HepG2 (cell line): ENCODE data around the gene CDKN1A. TPM values are rescaled to one million over a fixed set of nuclear protein-coding genes. Genes with fewer than 3 reads are reported as not detected.

Source experiments
- ATAC-seq: fragments of 200-7000 bp; cut with Tn5 transposase; 3 replicates; pipeline ENCODE4 v1.9.1; 2020; ENCODE audit warnings: mild to moderate bottlenecking, moderate library complexity
- BruUV-seq: library from RNA; stranded (reverse); fragments of 400-500 nt; replicated peaks from 2 replicates; lab custom pipeline; 2021; lab: Mats Ljungman, UMichigan
- CTCF ChIA-PET: fragments of 300-600 bp; formaldehyde crosslinking; extraction: SDS; loops from one replicate; lab custom pipeline; 2021; ENCODE audit warnings: low total read pairs, inconsistent platforms, low intra/inter-chr PET ratio; lab: Yijun Ruan, JAX
- POLR2A ChIA-PET: fragments of 350-600 bp; sonication (Branson Sonifier 250); formaldehyde crosslinking; loops from one replicate; lab custom pipeline; 2020; ENCODE audit warnings: antibody characterized with exemption, inconsistent platforms; lab: Yijun Ruan, JAX
- DNase-seq: peaks from one replicate; pipeline ENCODE4 v3.0.0-alpha.2; 2015; ENCODE audit warnings: low spot score
- FAIRE-seq: peaks from 3 replicates; lab custom pipeline; 2011; peaks lifted over from hg19 to GRCh38; lab: Jason Lieb, UNC
- H2AFZ ChIP-seq: one replicate; pipeline ENCODE4 v1.6.1; 2011; ENCODE audit warnings: low read length, inconsistent platforms
- H3K27ac ChIP-seq: fragments of 300-600 bp; 3 replicates; pipeline ENCODE4 v1.8.0; 2011; ENCODE audit warnings: mixed run types, mild to moderate bottlenecking, mixed read lengths, low read length, inconsistent platforms; ENCODE audit not compliant: insufficient read depth; ENCODE audit errors: extremely low read length
- H3K27me3 ChIP-seq, 2 experiments: fragments of 200-600 bp in 1 of 2; 2 replicates in 1 of 2; 3 replicates in 1 of 2; pipeline versions ENCODE4 v1.6.0 to v1.8.0; 2011; ENCODE audit warnings: low read length in 2 of 2, mild to moderate bottlenecking in 2 of 2, moderate library complexity in 2 of 2, inconsistent platforms in 1 of 2; ENCODE audit not compliant: insufficient read depth in 2 of 2, control insufficient read depth in 1 of 2
- H3K36me3 ChIP-seq, 2 experiments: fragments of 200-600 bp in 1 of 2; replicated peaks in 1 of 2; 2 replicates in 1 of 2; 3 replicates in 1 of 2; pipeline versions ENCODE4 v1.5.1 to v1.8.0; 2011; ENCODE audit warnings: low read length in 2 of 2, inconsistent platforms in 1 of 2; ENCODE audit not compliant: insufficient read depth in 2 of 2, control insufficient read depth in 1 of 2
- H3K4me1 ChIP-seq: 2 replicates; pipeline ENCODE4 v1.5.1; 2012; ENCODE audit warnings: low read length, inconsistent platforms; ENCODE audit not compliant: insufficient read depth
- H3K4me2 ChIP-seq: 2 replicates; pipeline ENCODE4 v1.6.0; 2011; ENCODE audit warnings: low read depth, low read length, inconsistent platforms
- H3K4me3 ChIP-seq, 3 experiments: fragments of 200-600 bp in 1 of 3; sonication (generic), shearing (Covaris generic) in 1 of 3; replicated peaks in 1 of 3; 2 replicates each; pipeline ENCODE4 v1.5.1; 2011 to 2016; ENCODE audit warnings: low read length in 3 of 3, inconsistent platforms in 2 of 3, low read depth in 2 of 3, mild to moderate bottlenecking in 2 of 3, control low read depth in 1 of 3, mixed read lengths in 1 of 3; ENCODE audit not compliant: insufficient read depth in 1 of 3
- H3K79me2 ChIP-seq: one replicate; pipeline ENCODE4 v1.6.1; 2011; ENCODE audit warnings: low read length, inconsistent platforms; ENCODE audit not compliant: insufficient read depth
- H3K9ac ChIP-seq: 2 replicates; pipeline ENCODE4 v1.6.0; 2011; ENCODE audit warnings: mild to moderate bottlenecking, low read depth, low read length, inconsistent platforms; ENCODE audit not compliant: insufficient read depth
- H3K9me3 ChIP-seq: 2 replicates; pipeline ENCODE4 v1.5.1; 2012; ENCODE audit warnings: mild to moderate bottlenecking, low read length
- H4K20me1 ChIP-seq: 2 replicates; pipeline ENCODE4 v1.6.0; 2011; ENCODE audit warnings: inconsistent platforms, mild to moderate bottlenecking, low read length, moderate library complexity; ENCODE audit not compliant: insufficient read depth
- ELK4 ChIP-seq: sonication (generic); formaldehyde crosslinking; IDR thresholded peaks from 2 replicates; pipeline ENCODE4 v1.9.0; 2021; ENCODE audit warnings: missing genetic modification reagents, borderline replicate concordance
- HMG20A ChIP-seq: IDR thresholded peaks from 2 replicates; pipeline ENCODE4 v1.6.1; 2016; ENCODE audit warnings: borderline replicate concordance
- MEIS2 ChIP-seq: sonication (generic); formaldehyde crosslinking; IDR thresholded peaks from 2 replicates; pipeline ENCODE4 v1.9.0; 2021; ENCODE audit warnings: mild to moderate bottlenecking, missing genetic modification reagents
- NR3C1 ChIP-seq: sonication (generic); formaldehyde crosslinking; IDR thresholded peaks from 2 replicates; pipeline ENCODE4 v1.4.0; 2020; ENCODE audit warnings: missing genetic modification reagents
- PLRG1 ChIP-seq: fragments of 450-650 bp; conservative IDR thresholded peaks from 2 replicates; pipeline ENCODE4 v1.6.1; 2016
- SALL2 ChIP-seq: sonication (generic); formaldehyde crosslinking; IDR thresholded peaks from 2 replicates; pipeline ENCODE4 v1.8.1; 2023; ENCODE audit warnings: mild to moderate bottlenecking, missing genetic modification reagents, inconsistent platforms
- TOPORS ChIP-seq: sonication (generic); formaldehyde crosslinking; IDR thresholded peaks from 2 replicates; pipeline ENCODE4 v1.8.0; 2023; ENCODE audit warnings: mild to moderate bottlenecking, missing genetic modification reagents
- WIZ ChIP-seq: sonication (generic); formaldehyde crosslinking; IDR thresholded peaks from 2 replicates; pipeline ENCODE4 v1.5.1; 2020; ENCODE audit warnings: mild to moderate bottlenecking, missing genetic modification reagents
- ZBTB20 ChIP-seq: sonication (generic); formaldehyde crosslinking; IDR thresholded peaks from 2 replicates; pipeline ENCODE4 v1.8.1; 2023; ENCODE audit warnings: missing genetic modification reagents, low read depth, mild to moderate bottlenecking, borderline replicate concordance
- ZBTB42 ChIP-seq: sonication (generic); formaldehyde crosslinking; IDR thresholded peaks from 2 replicates; pipeline ENCODE4 v1.5.0; 2020; ENCODE audit warnings: mild to moderate bottlenecking, missing genetic modification reagents
- ZBTB44 ChIP-seq: sonication (generic); formaldehyde crosslinking; IDR thresholded peaks from 2 replicates; pipeline ENCODE4 v1.4.0; 2020; ENCODE audit warnings: missing genetic modification reagents
- ZNF556 ChIP-seq: sonication (generic); formaldehyde crosslinking; IDR thresholded peaks from 2 replicates; pipeline ENCODE4 v1.4.0; 2020; ENCODE audit warnings: mild to moderate bottlenecking, missing genetic modification reagents, borderline replicate concordance
- ZNF773 ChIP-seq: sonication (generic); formaldehyde crosslinking; IDR thresholded peaks from 2 replicates; pipeline ENCODE4 v1.4.0; 2020; ENCODE audit warnings: missing genetic modification reagents, borderline replicate concordance
- WGBS: methylation state at CpG from one replicate; pipeline ENCODE4 v1.1.6; 2017; ENCODE audit warnings: low lambda C conversion rate; 5-methylcytosine and 5-hydroxymethylcytosine counted together
- in situ Hi-C: cut with HindIII; loops from 2 replicates; pipeline ENCODE4 v1.10.0; 2017; ENCODE audit warnings: low pct_unique_long_range_greater_than_20kb; ENCODE audit not compliant: extremely low pct_ligation_motif_present
- intact Hi-C: fragments of 100-400 bp; cut with micrococcal nuclease; formaldehyde crosslinking; loops from one replicate; pipeline ENCODE4 v1.10.0; 2022; ENCODE audit not compliant: unreplicated experiment
- polyA plus RNA-seq, 8 experiments: library from polyadenylated mRNA; depleted of rRNA in 3 of 8; stranded (reverse) in 7 of 8; unstranded in 1 of 8; fragments of >200 nt; fragmentation: Illumina TruSeq in 4 of 8; extraction: Trizol in 4 of 8; gene quantifications; 2 replicates each; pipeline versions ENCODE4 v1.2.1 to v1.2.3, GENCODE V29; 2011 to 2016; ENCODE audit warnings: low read depth in 4 of 8, missing spikeins in 1 of 8, mixed read lengths in 1 of 8; ENCODE audit not compliant: insufficient read depth in 1 of 8
- total RNA-seq, 5 experiments: library from RNA; depleted of rRNA; stranded (reverse); fragments of >200 nt; fragmentation: Illumina TruSeq; extraction: Trizol; gene quantifications; 2 replicates each; pipeline ENCODE4 v1.2.3, GENCODE V29; 2016; ENCODE audit warnings: low read depth in 1 of 5
- TF ChIP-seq, protein P1 (sequence below): sonication (generic); formaldehyde crosslinking; IDR thresholded peaks from 2 replicates; pipeline ENCODE4 v1.4.0; 2020; ENCODE audit warnings: missing genetic modification reagents, borderline replicate concordance
- TF ChIP-seq, protein P2 (sequence below): sonication (generic); formaldehyde crosslinking; conservative IDR thresholded peaks from 2 replicates; pipeline ENCODE4 v1.8.0; 2022; ENCODE audit warnings: low read depth, missing genetic modification reagents
- TF ChIP-seq, protein P3 (sequence below), 2 experiments: fragments of 450-650 bp in 1 of 2; sonication (generic) in 1 of 2; formaldehyde crosslinking; IDR thresholded peaks; 2 replicates each; pipeline versions ENCODE4 v1.5.0 to v1.8.0; 2020 to 2022; ENCODE audit warnings: mild to moderate bottlenecking in 1 of 2, missing genetic modification reagents in 1 of 2

CDKN1A gene
- total and polyA plus RNA-seq, 2 of the 13 experiments (the other 11 are each of a cell fraction or from before 2014, with no cell fraction given) = 60.7 to 92.1 TPM

DNA sequence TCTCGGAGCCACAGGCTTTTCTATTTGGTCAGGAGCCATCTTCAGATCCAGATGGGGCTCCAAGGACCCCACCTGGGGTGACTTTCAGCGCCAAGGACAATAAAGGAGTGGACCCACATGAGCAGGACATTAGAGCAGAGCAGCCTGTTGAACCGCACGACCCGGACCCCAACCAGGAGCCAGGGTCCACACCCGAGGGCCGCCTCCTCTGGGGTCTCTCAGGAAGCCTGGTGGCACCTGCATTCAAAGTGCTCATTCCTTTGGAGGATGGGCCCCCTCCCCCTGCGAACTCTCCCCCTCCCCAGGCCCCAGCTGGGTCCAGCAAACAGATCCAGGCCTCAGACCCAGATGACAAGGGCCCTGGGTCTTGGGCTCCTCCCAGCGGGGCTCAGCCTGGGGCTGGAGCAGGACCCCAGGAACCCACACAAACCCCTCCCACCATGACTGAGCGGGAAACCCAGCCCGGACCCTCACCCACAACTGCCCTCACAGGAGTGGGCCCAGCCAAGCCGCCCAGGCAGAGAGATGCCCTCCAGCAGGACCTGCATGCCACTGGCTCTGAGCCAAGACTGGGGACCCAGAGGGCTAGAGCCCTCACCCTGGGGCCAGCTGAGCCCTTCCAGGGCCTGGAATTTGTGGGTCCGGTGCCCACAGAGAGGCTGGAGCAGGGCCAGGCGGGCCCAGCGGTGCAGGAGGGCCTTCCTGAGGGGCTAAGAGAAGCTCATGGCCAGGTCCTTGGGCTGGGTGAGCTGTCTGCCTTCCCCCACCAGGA is 43.0 kb downstream of the CDKN1A start:
- H3K4me3 ChIP-seq = no peak overlapping the region
- H4K20me1 ChIP-seq = no peaks in the 10 kb centered on the region
- no peak for FAIRE-seq
- no peaks in the 10 kb centered on the region for H3K4me1 ChIP-seq
- CTCF ChIA-PET = no interaction called here
- WGBS = 13% methylated on average over 4 of the region's 15 CpGs
- H2AFZ ChIP-seq = no peak overlapping the region
- POLR2A ChIA-PET = no interaction called here
- in situ Hi-C loops = loop anchor here (5.0 kb wide), 1 partner anchor 99 kb away; no protein-coding TSS in a partner anchor
- H3K4me2 ChIP-seq = no peak overlapping the region
- no peaks in the 10 kb centered on the region for H3K9me3 ChIP-seq
- TF ChIP-seq ZBTB42 (CRISPR knock-in tag) (no peak), SALL2 (CRISPR knock-in tag) (no peak), ZNF556 (no peak), HMG20A (CRISPR knock-in tag) (no peak), WIZ (CRISPR knock-in tag) (no peak), ZNF773 (CRISPR knock-in tag) (no peak), ZBTB44 (CRISPR knock-in tag) (no peak), TOPORS (CRISPR knock-in tag) (no peak), ELK4 (no peak), MEIS2 (CRISPR knock-in tag) (no peak), NR3C1 (CRISPR knock-in tag) (no peak), ZBTB20 (no peak), PLRG1 (no peak)
- TF ChIP-seq, protein P1, sequence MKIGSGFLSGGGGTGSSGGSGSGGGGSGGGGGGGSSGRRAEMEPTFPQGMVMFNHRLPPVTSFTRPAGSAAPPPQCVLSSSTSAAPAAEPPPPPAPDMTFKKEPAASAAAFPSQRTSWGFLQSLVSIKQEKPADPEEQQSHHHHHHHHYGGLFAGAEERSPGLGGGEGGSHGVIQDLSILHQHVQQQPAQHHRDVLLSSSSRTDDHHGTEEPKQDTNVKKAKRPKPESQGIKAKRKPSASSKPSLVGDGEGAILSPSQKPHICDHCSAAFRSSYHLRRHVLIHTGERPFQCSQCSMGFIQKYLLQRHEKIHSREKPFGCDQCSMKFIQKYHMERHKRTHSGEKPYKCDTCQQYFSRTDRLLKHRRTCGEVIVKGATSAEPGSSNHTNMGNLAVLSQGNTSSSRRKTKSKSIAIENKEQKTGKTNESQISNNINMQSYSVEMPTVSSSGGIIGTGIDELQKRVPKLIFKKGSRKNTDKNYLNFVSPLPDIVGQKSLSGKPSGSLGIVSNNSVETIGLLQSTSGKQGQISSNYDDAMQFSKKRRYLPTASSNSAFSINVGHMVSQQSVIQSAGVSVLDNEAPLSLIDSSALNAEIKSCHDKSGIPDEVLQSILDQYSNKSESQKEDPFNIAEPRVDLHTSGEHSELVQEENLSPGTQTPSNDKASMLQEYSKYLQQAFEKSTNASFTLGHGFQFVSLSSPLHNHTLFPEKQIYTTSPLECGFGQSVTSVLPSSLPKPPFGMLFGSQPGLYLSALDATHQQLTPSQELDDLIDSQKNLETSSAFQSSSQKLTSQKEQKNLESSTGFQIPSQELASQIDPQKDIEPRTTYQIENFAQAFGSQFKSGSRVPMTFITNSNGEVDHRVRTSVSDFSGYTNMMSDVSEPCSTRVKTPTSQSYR (CRISPR knock-in tag) = no peak
- TF ChIP-seq, protein P2, sequence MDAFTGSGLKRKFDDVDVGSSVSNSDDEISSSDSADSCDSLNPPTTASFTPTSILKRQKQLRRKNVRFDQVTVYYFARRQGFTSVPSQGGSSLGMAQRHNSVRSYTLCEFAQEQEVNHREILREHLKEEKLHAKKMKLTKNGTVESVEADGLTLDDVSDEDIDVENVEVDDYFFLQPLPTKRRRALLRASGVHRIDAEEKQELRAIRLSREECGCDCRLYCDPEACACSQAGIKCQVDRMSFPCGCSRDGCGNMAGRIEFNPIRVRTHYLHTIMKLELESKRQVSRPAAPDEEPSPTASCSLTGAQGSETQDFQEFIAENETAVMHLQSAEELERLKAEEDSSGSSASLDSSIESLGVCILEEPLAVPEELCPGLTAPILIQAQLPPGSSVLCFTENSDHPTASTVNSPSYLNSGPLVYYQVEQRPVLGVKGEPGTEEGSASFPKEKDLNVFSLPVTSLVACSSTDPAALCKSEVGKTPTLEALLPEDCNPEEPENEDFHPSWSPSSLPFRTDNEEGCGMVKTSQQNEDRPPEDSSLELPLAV = no peak
- TF ChIP-seq, protein P3, sequence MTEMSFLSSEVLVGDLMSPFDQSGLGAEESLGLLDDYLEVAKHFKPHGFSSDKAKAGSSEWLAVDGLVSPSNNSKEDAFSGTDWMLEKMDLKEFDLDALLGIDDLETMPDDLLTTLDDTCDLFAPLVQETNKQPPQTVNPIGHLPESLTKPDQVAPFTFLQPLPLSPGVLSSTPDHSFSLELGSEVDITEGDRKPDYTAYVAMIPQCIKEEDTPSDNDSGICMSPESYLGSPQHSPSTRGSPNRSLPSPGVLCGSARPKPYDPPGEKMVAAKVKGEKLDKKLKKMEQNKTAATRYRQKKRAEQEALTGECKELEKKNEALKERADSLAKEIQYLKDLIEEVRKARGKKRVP (CRISPR knock-in tag; IDR thresholded peaks at IDR 0.05) = no peak
- no peaks in the 10 kb centered on the region for H3K79me2 ChIP-seq
- H3K36me3 ChIP-seq = no peaks in the 10 kb centered on the region
- DNase-seq = no peak
- H3K9ac ChIP-seq = no peak overlapping the region
- no peak overlapping the region for H3K27ac ChIP-seq
- BruUV-seq = no TSS peak
- H3K27me3 ChIP-seq = peaks cover 9 to 58% of the 10 kb centered on the region in 2 experiments; a peak in 4 of 5 replicates
- intact Hi-C loops = loop anchor here (5.0 kb wide), 1 partner anchor 39 kb away; no protein-coding TSS in a partner anchor
- ATAC-seq = no peak
